Karpas-422 (cell line): ENCODE results near the gene PNKD. TPM values are rescaled to one million over a fixed set of nuclear protein-coding genes. Genes with fewer than 3 reads are reported as not detected.
A peak's percentile ranks its signal among the peaks of the same experiment; 100 is the strongest.

Experiments used
- DNase-seq: peaks from one replicate; pipeline ENCODE4 v3.0.0-alpha.2; 2015
- H2AFZ ChIP-seq: fragments of 200-600 bp; sonication (generic); 2 replicates; pipeline ENCODE4 v1.6.1; 2014; ENCODE audit warnings: antibody characterized with exemption, low read length, mixed read lengths
- H3K27ac ChIP-seq: fragments of 200-600 bp; sonication (generic); 2 replicates; pipeline ENCODE4 v1.5.1; 2014; ENCODE audit warnings: mild to moderate bottlenecking, low read length, moderate library complexity
- H3K27me3 ChIP-seq: fragments of 200-600 bp; sonication (generic); 2 replicates; pipeline ENCODE4 v1.6.1; 2014; ENCODE audit warnings: low read length, mixed read lengths
- H3K36me3 ChIP-seq: fragments of 200-600 bp; sonication (generic); 2 replicates; pipeline ENCODE4 v1.6.1; 2014; ENCODE audit warnings: low read length, mixed read lengths; ENCODE audit not compliant: insufficient read depth
- H3K4me1 ChIP-seq: fragments of 200-600 bp; sonication (generic); 2 replicates; pipeline ENCODE4 v1.6.1; 2014; ENCODE audit warnings: mild to moderate bottlenecking, low read length, mixed read lengths
- H3K4me2 ChIP-seq: fragments of 200-600 bp; sonication (generic); 2 replicates; pipeline ENCODE4 v1.6.1; 2014; ENCODE audit warnings: low read length, low read depth, mild to moderate bottlenecking; ENCODE audit not compliant: poor library complexity, severe bottlenecking
- H3K4me3 ChIP-seq: fragments of 200-600 bp; sonication (generic); 2 replicates; pipeline ENCODE4 v1.5.1; 2014; ENCODE audit warnings: mild to moderate bottlenecking, antibody characterized with exemption, low read length, mixed read lengths
- H3K79me2 ChIP-seq: fragments of 200-600 bp; sonication (generic); 2 replicates; pipeline ENCODE4 v1.6.1; 2014; ENCODE audit warnings: mild to moderate bottlenecking, low read length, mixed read lengths
- H3K9ac ChIP-seq: fragments of 200-600 bp; sonication (generic); 2 replicates; pipeline ENCODE4 v1.6.0; 2014; ENCODE audit warnings: low read length
- H3K9me2 ChIP-seq: fragments of 200-600 bp; sonication (generic), shearing (Covaris generic); replicated peaks from 2 replicates; pipeline ENCODE4 v1.6.0; 2014; ENCODE audit warnings: mild to moderate bottlenecking, low read length, moderate library complexity; ENCODE audit not compliant: insufficient read depth
- H3K9me3 ChIP-seq: fragments of 300-700, 200-600 bp; sonication (generic); 2 replicates; pipeline ENCODE4 v1.6.1; 2014; ENCODE audit warnings: low read length, mixed read lengths
- H4K20me1 ChIP-seq: fragments of 200-600 bp; sonication (generic); 2 replicates; pipeline ENCODE4 v1.6.1; 2014; ENCODE audit warnings: mild to moderate bottlenecking, antibody characterized with exemption, low read length, low read depth; ENCODE audit not compliant: insufficient read depth
- total RNA-seq: library from RNA; depleted of rRNA; stranded (reverse); fragments of >200 nt; shearing (Covaris generic); gene quantifications from 2 replicates; pipeline ENCODE4 v1.2.3, GENCODE V29; 2014; ENCODE audit warnings: low replicate concordance

Gene PNKD
- total RNA-seq, 1 experiment from 2014 or later = 26.5 TPM

DNA sequence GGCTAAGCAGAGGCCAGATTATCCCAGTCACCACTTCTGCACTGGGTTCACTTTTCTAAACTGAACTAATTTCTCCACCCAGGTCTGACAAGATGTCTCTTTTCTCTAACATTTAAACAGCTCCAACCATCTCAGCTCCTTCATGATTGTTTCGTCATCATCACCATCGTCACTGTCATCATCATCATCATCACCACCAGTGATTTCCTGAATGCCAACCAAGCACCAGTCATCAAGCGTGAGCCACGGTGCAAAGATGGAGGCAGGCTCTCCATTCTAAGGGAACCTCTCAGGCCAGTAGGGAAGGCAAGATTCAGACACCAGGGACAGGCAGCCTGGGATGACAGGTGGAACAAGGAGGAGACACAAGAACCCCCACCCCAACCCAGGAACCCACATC lies 47.5 kb downstream of the PNKD start:
- Histone ChIP-seq H3K4me3 (no peak overlapping the region), H3K79me2 (no peaks in the 10 kb centered on the region), H3K27me3 (no peaks in the 10 kb centered on the region), H3K4me2 (no peak overlapping the region), H3K9me3 (no peaks in the 10 kb centered on the region), H3K27ac (no peak overlapping the region), H3K9ac (no peak overlapping the region), H3K4me1 (peaks cover 32% of the 10 kb centered on the region), H3K36me3 (no peaks in the 10 kb centered on the region), H2AFZ (no peak overlapping the region), H3K9me2 (no peaks in the 10 kb centered on the region), H4K20me1 (no peaks in the 10 kb centered on the region)
- DNase-seq = no peak

DNA sequence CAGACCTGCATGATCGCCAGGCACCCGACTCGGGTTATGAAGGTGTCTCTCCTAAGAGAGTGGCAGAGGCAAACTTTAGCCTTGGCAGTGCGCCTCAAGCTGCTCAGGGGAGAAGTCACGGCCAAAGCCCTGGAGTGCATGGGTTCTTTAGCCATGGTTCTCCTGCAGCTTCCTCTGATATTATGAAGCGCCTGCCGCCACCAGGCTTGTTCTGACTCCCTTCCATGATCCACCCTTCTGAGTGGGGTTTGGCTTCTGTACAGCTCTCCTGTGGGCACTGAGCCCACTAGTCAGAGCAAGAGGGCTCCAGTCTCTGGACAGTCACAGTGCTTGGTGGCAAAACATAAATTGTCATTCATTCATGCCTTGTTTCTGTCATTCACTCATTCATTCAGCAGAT lies 47.9 kb downstream of the PNKD start:
- Histone ChIP-seq H3K9ac (no peak overlapping the region), H3K4me1 (peaks cover 35% of the 10 kb centered on the region), H3K9me2 (no peaks in the 10 kb centered on the region), H3K27ac (no peak overlapping the region), H3K27me3 (no peaks in the 10 kb centered on the region), H3K4me2 (no peak overlapping the region), H3K36me3 (no peaks in the 10 kb centered on the region), H3K4me3 (no peak overlapping the region), H3K79me2 (no peaks in the 10 kb centered on the region), H2AFZ (no peak overlapping the region), H4K20me1 (no peaks in the 10 kb centered on the region), H3K9me3 (no peaks in the 10 kb centered on the region)
- DNase-seq = no peak

DNA sequence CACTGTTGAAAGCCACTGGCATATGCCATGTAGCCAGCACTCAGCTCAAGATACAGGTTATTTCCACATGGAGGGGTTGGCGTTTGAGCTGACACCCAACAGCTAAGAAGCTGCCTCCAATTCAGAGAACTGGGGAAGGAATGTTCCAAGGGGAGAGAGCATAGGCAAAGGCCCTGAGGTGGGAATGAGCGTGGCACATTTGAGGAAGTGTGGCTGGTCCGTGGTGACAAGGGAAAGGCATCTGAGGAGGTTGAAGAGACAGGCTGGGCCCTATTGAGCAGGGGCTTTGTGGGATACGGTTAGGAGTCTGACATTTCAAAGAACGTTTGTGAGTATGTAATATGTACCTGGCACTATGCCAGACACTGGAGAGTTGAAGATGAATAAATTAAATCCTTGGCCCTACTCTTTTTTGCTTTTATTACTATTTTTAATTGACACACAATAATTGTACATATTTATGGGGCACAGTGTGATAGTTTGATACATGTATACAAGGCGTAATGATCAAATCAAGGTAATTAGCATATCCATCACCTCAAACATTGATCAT lies 49.6 kb downstream of the PNKD start:
- H3K9me2 ChIP-seq = no peaks in the 10 kb centered on the region
- no peaks in the 10 kb centered on the region for H3K27me3 ChIP-seq
- H3K9ac ChIP-seq = no peak overlapping the region
- no peaks in the 10 kb centered on the region for H3K9me3 ChIP-seq
- H4K20me1 ChIP-seq = no peaks in the 10 kb centered on the region
- no peaks in the 10 kb centered on the region for H3K36me3 ChIP-seq
- peak overlapping the region; percentile 55 for H3K4me2 ChIP-seq
- no peak overlapping the region for H2AFZ ChIP-seq
- H3K27ac ChIP-seq = no peak overlapping the region
- H3K79me2 ChIP-seq = peaks cover 5% of the 10 kb centered on the region; the same call in 1 of the 2 replicates
- peaks cover 48% of the 10 kb centered on the region for H3K4me1 ChIP-seq
- H3K4me3 ChIP-seq = no peak overlapping the region
- DNase-seq = no peak

DNA sequence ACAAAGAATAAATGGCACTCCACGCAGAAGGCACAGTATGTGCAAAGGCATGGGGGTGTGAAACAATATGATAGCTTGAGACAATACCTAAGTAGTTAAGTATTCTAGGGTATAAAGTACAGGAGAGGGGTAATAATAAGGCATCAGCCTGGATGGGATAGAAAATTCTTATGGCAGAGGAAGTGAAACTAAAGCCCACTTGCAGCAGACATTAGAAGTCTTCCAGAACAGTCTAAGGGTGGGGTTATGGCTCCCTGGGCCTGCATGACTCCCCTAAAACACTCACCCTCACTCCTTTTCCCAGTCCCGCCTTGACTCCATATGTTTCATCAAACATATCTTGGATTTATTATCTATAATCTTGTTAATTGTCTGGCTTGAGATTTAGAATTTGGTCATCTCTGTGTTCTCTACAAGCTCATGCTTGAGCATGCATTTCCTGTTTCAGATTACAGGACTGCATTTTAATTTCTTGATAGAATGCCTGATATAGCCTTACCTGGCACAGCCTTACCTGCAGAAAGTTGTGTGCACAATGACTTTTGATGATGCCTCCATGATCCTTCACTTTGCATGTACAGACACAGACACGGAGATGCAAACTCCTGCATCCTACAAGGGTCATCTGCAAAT lies 50.5 kb downstream of the PNKD start:
- Histone ChIP-seq H3K4me1 (peaks cover 55% of the 10 kb centered on the region), H3K4me2 (peak overlapping the region; percentile 55), H3K9ac (peak overlapping the region; percentile 22; the same call in 1 of the 2 replicates), H3K27ac (peak overlapping the region; percentile 67), H2AFZ (no peak overlapping the region), H3K79me2 (peaks cover 8% of the 10 kb centered on the region; the same call in 1 of the 2 replicates), H3K9me3 (no peaks in the 10 kb centered on the region), H3K36me3 (no peaks in the 10 kb centered on the region), H3K4me3 (peak overlapping the region; percentile 13; the same call in 1 of the 2 replicates), H3K9me2 (no peaks in the 10 kb centered on the region), H3K27me3 (no peaks in the 10 kb centered on the region), H4K20me1 (no peaks in the 10 kb centered on the region)
- peak; percentile 74 for DNase-seq

DNA sequence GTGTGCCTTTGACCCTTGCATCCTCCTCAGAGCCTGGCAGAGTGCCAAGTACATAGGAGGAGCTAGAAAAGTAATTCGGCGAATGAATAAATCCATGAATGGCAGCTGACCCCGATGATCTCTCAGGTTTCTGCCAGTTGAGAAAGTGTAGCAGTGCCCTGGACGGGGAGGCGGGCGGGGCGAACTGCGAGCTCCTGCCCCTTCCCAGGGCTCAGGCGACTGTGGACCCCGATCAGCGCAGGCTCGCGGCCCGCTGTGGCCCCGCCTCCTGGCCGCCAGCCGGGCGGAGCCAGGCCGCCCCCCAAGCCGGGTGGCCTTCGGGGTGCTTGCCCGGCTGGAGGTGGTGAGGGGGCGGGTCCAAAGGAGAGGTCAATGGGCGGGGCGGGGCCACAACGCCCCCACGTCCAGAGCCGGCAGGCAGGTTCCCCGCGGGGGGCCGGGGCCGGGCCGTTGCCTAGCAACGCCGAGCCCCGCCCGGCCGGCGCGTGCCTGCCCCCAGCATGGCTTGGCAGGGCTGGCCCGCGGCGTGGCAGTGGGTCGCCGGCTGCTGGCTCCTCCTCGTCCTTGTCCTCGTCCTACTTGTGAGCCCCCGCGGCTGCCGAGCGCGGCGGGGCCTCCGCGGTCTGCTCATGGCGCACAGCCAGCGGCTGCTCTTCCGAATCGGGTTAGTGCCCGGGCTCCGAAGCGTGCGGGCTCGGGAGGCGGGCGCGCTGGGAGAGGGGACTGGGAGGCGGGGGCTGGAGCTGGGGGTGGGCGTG lies 52.6 kb downstream of the PNKD start:
- H3K9me3 ChIP-seq = no peaks in the 10 kb centered on the region
- H3K27ac ChIP-seq = peak overlapping the region; percentile 66; the same call in 1 of the 2 replicates
- peaks cover 8% of the 10 kb centered on the region; the same call in 1 of the 2 replicates for H3K79me2 ChIP-seq
- H3K27me3 ChIP-seq = no peaks in the 10 kb centered on the region
- peaks cover 76% of the 10 kb centered on the region for H3K4me1 ChIP-seq
- H4K20me1 ChIP-seq = no peaks in the 10 kb centered on the region
- H3K36me3 ChIP-seq = no peaks in the 10 kb centered on the region
- H3K9me2 ChIP-seq = no peaks in the 10 kb centered on the region
- no peak overlapping the region; the same call in 1 of the 2 replicates for H2AFZ ChIP-seq
- peak; percentile 81 for DNase-seq
- H3K4me2 ChIP-seq = peak overlapping the region; percentile 71
- peak overlapping the region; percentile 80 for H3K9ac ChIP-seq
- H3K4me3 ChIP-seq = peak overlapping the region; percentile 68

DNA sequence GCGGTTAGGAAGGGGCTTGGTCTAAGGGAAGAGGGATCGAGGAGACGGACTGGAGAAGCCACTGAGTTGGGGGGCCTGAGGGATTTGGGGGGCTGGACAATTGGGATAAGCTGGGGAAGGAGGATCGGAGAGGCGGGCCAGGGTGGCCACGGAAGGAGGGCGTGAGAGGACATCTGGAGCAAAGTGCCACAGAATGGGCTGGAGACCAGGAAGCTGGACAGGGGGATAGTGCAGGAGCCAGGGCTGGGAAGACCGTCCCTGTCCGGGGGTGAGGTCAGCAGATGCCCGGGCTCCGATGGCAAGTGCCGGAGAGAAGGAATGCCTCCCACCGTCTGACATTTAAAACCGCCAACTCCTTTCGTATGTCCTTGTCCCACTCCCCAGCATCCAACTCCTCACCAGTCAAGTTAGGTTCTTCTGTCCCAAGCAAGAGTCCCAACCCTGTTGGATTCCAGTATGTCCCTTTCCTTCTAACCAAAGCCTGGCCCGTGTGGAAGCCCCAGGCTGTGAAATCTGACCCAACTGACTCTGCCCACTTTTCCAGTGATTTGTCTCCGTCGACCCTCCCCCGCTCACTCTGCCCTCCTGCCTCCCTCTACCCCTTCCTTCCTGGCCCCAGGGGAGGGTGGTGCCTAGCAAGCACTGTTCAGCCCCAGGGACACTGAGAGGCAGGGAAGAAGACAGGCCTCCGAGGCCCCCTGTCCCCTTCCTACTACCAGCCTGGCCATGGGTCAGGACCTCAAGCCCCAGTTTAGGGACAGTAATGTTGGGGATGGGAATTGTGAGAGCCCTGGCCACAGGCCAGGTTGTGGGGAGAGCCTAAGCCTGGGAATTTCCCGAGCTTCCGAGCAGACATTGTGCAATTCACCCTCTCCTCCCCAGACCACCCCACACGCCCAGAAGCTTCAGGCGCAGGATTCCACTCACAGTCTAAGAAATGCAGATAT lies 53.5 kb downstream of the PNKD start:
- Histone ChIP-seq H3K4me3 (peak overlapping the region; percentile 68), H3K27ac (peak overlapping the region; percentile 66), H4K20me1 (no peaks in the 10 kb centered on the region), H3K4me2 (peak overlapping the region; percentile 71), H2AFZ (no peak overlapping the region; the same call in 1 of the 2 replicates), H3K36me3 (no peaks in the 10 kb centered on the region), H3K4me1 (peaks cover 85% of the 10 kb centered on the region), H3K79me2 (peaks cover 8% of the 10 kb centered on the region; the same call in 1 of the 2 replicates), H3K9me3 (no peaks in the 10 kb centered on the region), H3K9ac (peak overlapping the region; percentile 80), H3K9me2 (no peaks in the 10 kb centered on the region), H3K27me3 (no peaks in the 10 kb centered on the region)
- no peak for DNase-seq

DNA sequence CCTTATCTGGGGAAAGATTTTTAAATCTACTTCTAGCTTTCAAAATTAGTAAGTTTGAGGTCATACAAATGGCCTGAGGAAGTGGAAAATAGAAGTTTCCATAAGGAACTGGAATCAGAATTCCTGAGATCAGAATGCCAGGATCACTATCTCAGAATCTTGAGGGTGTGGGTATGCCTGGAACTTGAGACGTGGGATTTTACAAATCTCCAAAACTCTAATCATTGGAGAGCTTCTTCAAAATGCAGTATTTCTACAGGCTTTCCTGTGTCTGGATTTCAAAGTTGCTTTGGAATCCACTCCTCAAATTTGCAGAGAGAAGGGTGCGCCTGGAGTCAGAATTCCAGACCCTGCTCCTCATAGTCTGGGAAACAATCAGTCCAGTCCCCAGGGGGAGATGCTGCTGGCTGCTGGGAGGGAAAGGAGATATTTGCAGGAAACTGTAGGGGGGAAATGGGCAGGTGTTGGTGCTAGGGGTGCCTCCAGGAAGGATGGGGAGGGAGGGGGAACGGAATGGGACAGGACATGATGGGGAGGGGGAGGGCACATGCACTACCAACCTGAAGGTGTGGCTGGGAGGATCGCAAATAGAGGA lies 55.3 kb downstream of the PNKD start:
- Histone ChIP-seq H3K9ac (peak overlapping the region; percentile 63), H2AFZ (no peak overlapping the region), H3K4me2 (peak overlapping the region; percentile 62), H3K9me3 (no peaks in the 10 kb centered on the region), H3K36me3 (no peaks in the 10 kb centered on the region), H3K27ac (peak overlapping the region; percentile 93), H3K27me3 (no peaks in the 10 kb centered on the region), H3K4me3 (peak overlapping the region; percentile 51), H3K4me1 (peaks cover 93% of the 10 kb centered on the region), H3K79me2 (peaks cover 8% of the 10 kb centered on the region; the same call in 1 of the 2 replicates), H3K9me2 (no peaks in the 10 kb centered on the region), H4K20me1 (no peaks in the 10 kb centered on the region)
- DNase-seq = no peak
